IMR-90 (cell line): ENCODE results near the gene ARMC8. TPM values are rescaled to one million over a fixed set of nuclear protein-coding genes. Genes with fewer than 3 reads are reported as not detected.

Experiments
- ATAC-seq: fragments of 200-7000 bp; cut with Tn5 transposase; 2 replicates; pipeline ENCODE4 v1.9.1; 2020; ENCODE audit warnings: low read depth, mild to moderate bottlenecking, moderate library complexity
- BruUV-seq: library from RNA; stranded (reverse); fragments of 400-500 nt; replicated peaks from 2 replicates; lab custom pipeline; 2021; lab: Mats Ljungman, UMichigan
- CTCF ChIA-PET: fragments of 300-600 bp; formaldehyde crosslinking; extraction: SDS; loops from one replicate; lab custom pipeline; 2021; ENCODE audit warnings: antibody characterized with exemption; lab: Yijun Ruan, JAX
- POLR2A ChIA-PET: fragments of 300-600 bp; sonication (Branson Sonifier 250); formaldehyde crosslinking; loops from one replicate; lab custom pipeline; 2022; ENCODE audit warnings: antibody characterized with exemption; ENCODE audit not compliant: unreplicated experiment; lab: Charles Lee
- DNase-seq: peaks from one replicate; pipeline ENCODE4 v3.0.0; 2013
- H2AFZ ChIP-seq: replicated peaks from 2 replicates; pipeline ENCODE3; 2013; ENCODE audit warnings: low read length, mild to moderate bottlenecking; ENCODE audit not compliant: poor library complexity
- H2AK5ac ChIP-seq: 2 replicates; pipeline ENCODE4 v1.6.1; 2013; ENCODE audit warnings: low read depth, low read length, inconsistent platforms
- H2AK9ac ChIP-seq: replicated peaks from 2 replicates; pipeline ENCODE3; 2013; ENCODE audit warnings: mild to moderate bottlenecking, low read depth, low read length, moderate library complexity; ENCODE audit not compliant: poor library complexity
- H2BK120ac ChIP-seq: 2 replicates; pipeline ENCODE4 v1.6.1; 2013; ENCODE audit warnings: low read depth, low read length, inconsistent platforms
- H2BK15ac ChIP-seq: 3 replicates; pipeline ENCODE4 v1.6.1; 2013; ENCODE audit warnings: low read depth, low read length, inconsistent platforms
- H2BK20ac ChIP-seq: 2 replicates; pipeline ENCODE4 v1.6.1; 2013; ENCODE audit warnings: low read depth, mild to moderate bottlenecking, inconsistent platforms, low read length, moderate library complexity
- H2BK5ac ChIP-seq: 2 replicates; pipeline ENCODE4 v1.6.1; 2013; ENCODE audit warnings: mild to moderate bottlenecking, low read depth, low read length, inconsistent platforms; ENCODE audit not compliant: poor library complexity, severe bottlenecking
- H3K14ac ChIP-seq: replicated peaks from 2 replicates; pipeline ENCODE4 v1.6.1; 2013; ENCODE audit warnings: low read depth, low read length, inconsistent platforms
- H3K18ac ChIP-seq: 2 replicates; pipeline ENCODE4 v1.6.1; 2013; ENCODE audit warnings: low read depth, low read length, control low read depth
- H3K23ac ChIP-seq: 2 replicates; pipeline ENCODE4 v1.6.1; 2013; ENCODE audit warnings: low read depth, low read length, inconsistent platforms
- H3K27ac ChIP-seq: 2 replicates; pipeline ENCODE4 v1.5.1; 2013; ENCODE audit warnings: mild to moderate bottlenecking, control low read depth, low read length; ENCODE audit not compliant: insufficient read depth
- H3K27me3 ChIP-seq: 2 replicates; pipeline ENCODE4 v1.6.1; 2013; ENCODE audit warnings: low read length; ENCODE audit not compliant: control insufficient read depth, insufficient read depth
- H3K36me3 ChIP-seq: 2 replicates; pipeline ENCODE4 v1.6.1; 2013; ENCODE audit warnings: low read length, mixed read lengths; ENCODE audit not compliant: control insufficient read depth, insufficient read depth
- H3K4ac ChIP-seq: 2 replicates; pipeline ENCODE4 v1.6.1; 2013; ENCODE audit warnings: low read depth, low read length, inconsistent platforms
- H3K4me1 ChIP-seq: 2 replicates; pipeline ENCODE4 v1.6.1; 2013; ENCODE audit warnings: low read length, mixed read lengths; ENCODE audit not compliant: control insufficient read depth, insufficient read depth
- H3K4me2 ChIP-seq: 2 replicates; pipeline ENCODE4 v1.6.1; 2013; ENCODE audit warnings: low read depth, mild to moderate bottlenecking, control low read depth, low read length, moderate library complexity
- H3K4me3 ChIP-seq: 2 replicates; pipeline ENCODE4 v1.5.1; 2013; ENCODE audit warnings: low read depth, mild to moderate bottlenecking, control low read depth, low read length, moderate library complexity; ENCODE audit not compliant: insufficient read depth
- H3K56ac ChIP-seq: 2 replicates; pipeline ENCODE4 v1.6.1; 2013; ENCODE audit warnings: low read length, inconsistent platforms; ENCODE audit not compliant: insufficient read depth; ENCODE audit errors: extremely low read depth
- H3K79me1 ChIP-seq, 2 experiments: 2 replicates each; pipeline ENCODE4 v1.6.1; 2013; ENCODE audit warnings: low read length in 2 of 2, inconsistent platforms in 1 of 2, low read depth in 1 of 2
- H3K9ac ChIP-seq: 2 replicates; pipeline ENCODE4 v1.6.1; 2013; ENCODE audit warnings: low read depth, low read length, control low read depth
- H3K9me1 ChIP-seq: 2 replicates; pipeline ENCODE4 v1.6.1; 2013; ENCODE audit warnings: low read length, inconsistent platforms; ENCODE audit not compliant: insufficient read depth
- H3K9me3 ChIP-seq: 2 replicates; pipeline ENCODE4 v1.6.1; 2013; ENCODE audit warnings: low read length; ENCODE audit not compliant: control insufficient read depth, insufficient read depth
- H4K20me1 ChIP-seq: 2 replicates; pipeline ENCODE4 v1.6.1; 2013; ENCODE audit warnings: low read length, inconsistent platforms; ENCODE audit not compliant: insufficient read depth
- H4K5ac ChIP-seq: 2 replicates; pipeline ENCODE4 v1.6.1; 2013; ENCODE audit warnings: mild to moderate bottlenecking, low read depth, low read length, control low read depth
- H4K8ac ChIP-seq, 2 experiments: 2 replicates each; pipeline ENCODE4 v1.6.1; 2013; ENCODE audit warnings: low read depth in 2 of 2, low read length in 2 of 2, control low read depth in 1 of 2, inconsistent platforms in 1 of 2
- H4K91ac ChIP-seq: 2 replicates; pipeline ENCODE4 v1.6.1; 2013; ENCODE audit warnings: low read depth, low read length, inconsistent platforms; ENCODE audit not compliant: insufficient read depth
- BHLHE40 ChIP-seq: fragments of 150-350 bp; IDR thresholded peaks from 2 replicates; pipeline ENCODE4 v1.6.1; 2016; ENCODE audit warnings: mild to moderate bottlenecking, low read depth, low read length
- CEBPB ChIP-seq: IDR thresholded peaks from 2 replicates; pipeline ENCODE4 v1.6.1; 2012; ENCODE audit warnings: low read depth, low read length, improper control_type of control experiment
- CHD1 ChIP-seq: IDR thresholded peaks from 2 replicates; pipeline ENCODE4 v1.6.1; 2012; ENCODE audit warnings: low read depth, low read length, improper control_type of control experiment
- CTCF ChIP-seq: conservative IDR thresholded peaks from 2 replicates; pipeline ENCODE4 v1.5.1; 2012; ENCODE audit warnings: mild to moderate bottlenecking, low read depth, low read length, improper control_type of control experiment
- FOS ChIP-seq: fragments of 150-350 bp; IDR thresholded peaks from 2 replicates; pipeline ENCODE4 v1.6.1; 2016; ENCODE audit warnings: low read depth, low read length
- MAFK ChIP-seq: IDR thresholded peaks from 2 replicates; pipeline ENCODE4 v1.6.1; 2012; ENCODE audit warnings: low read depth, low read length, improper control_type of control experiment
- MAZ ChIP-seq: IDR thresholded peaks from 2 replicates; pipeline ENCODE4 v1.6.1; 2012; ENCODE audit warnings: low read depth, mild to moderate bottlenecking, low read length, improper control_type of control experiment, moderate library complexity, borderline replicate concordance
- MXI1 ChIP-seq: IDR thresholded peaks from 2 replicates; pipeline ENCODE4 v1.6.1; 2012; ENCODE audit warnings: low read depth, mild to moderate bottlenecking, low read length, moderate library complexity, borderline replicate concordance
- NFE2L2 ChIP-seq: fragments of 150-350 bp; IDR thresholded peaks from 2 replicates; pipeline ENCODE4 v1.6.1; 2016; ENCODE audit warnings: low read depth, mild to moderate bottlenecking, low read length
- POLR2A ChIP-seq: IDR thresholded peaks from 2 replicates; pipeline ENCODE4 v1.6.1; 2012; ENCODE audit warnings: mild to moderate bottlenecking, low read depth, low read length
- RAD21 ChIP-seq: IDR thresholded peaks from 2 replicates; pipeline ENCODE4 v1.6.1; 2012; ENCODE audit warnings: low read length, improper control_type of control experiment
- RCOR1 ChIP-seq: IDR thresholded peaks from 2 replicates; pipeline ENCODE4 v1.6.1; 2012; ENCODE audit warnings: mild to moderate bottlenecking, low read length, improper control_type of control experiment; ENCODE audit not compliant: insufficient replicate concordance
- RFX5 ChIP-seq: IDR thresholded peaks from 2 replicates; pipeline ENCODE4 v1.8.0; 2012; ENCODE audit warnings: low read depth, mild to moderate bottlenecking, low read length, moderate library complexity
- SMC3 ChIP-seq: fragments of 150-350 bp; IDR thresholded peaks from 2 replicates; pipeline ENCODE4 v1.6.1; 2016; ENCODE audit warnings: low read depth, mild to moderate bottlenecking, antibody characterized with exemption, low read length, moderate library complexity
- WGBS, 2 experiments: methylation state at CpG; one replicate each; pipeline versions ENCODE4 v1.1.5 to v1.1.7; 2013; ENCODE audit warnings: missing lambda C conversion rate in 2 of 2; ENCODE audit not compliant: insufficient read length in 1 of 2; ENCODE audit errors: extremely low coverage in 2 of 2; 5-methylcytosine and 5-hydroxymethylcytosine counted together
- dilution Hi-C: fragments of 300-500 bp; cut with HindIII; formaldehyde crosslinking; loops from one replicate; pipeline ENCODE4 v1.14.3; 2018; ENCODE audit warnings: low sequenced_read_pairs; ENCODE audit not compliant: unreplicated experiment
- in situ Hi-C: fragments of 300-500 bp; cut with MboI; formaldehyde crosslinking; loops from 3 replicates; pipeline ENCODE4 v1.14.3; 2019; ENCODE audit warnings: low sequenced_read_pairs, inconsistent platforms, mixed read lengths
- intact Hi-C: fragments of 100-400 bp; cut with micrococcal nuclease; formaldehyde crosslinking; loops from 2 replicates; pipeline ENCODE4 v1.10.0; 2022
- polyA plus RNA-seq, 3 experiments: library from polyadenylated mRNA; depleted of rRNA; stranded (reverse); fragments of >200 nt; gene quantifications; 2 replicates each; pipeline ENCODE4 v1.2.3, GENCODE V29; 2012; ENCODE audit warnings: low replicate concordance in 1 of 3
- total RNA-seq: library from RNA; depleted of rRNA; stranded (reverse); fragments of >200 nt; gene quantifications from 2 replicates; pipeline ENCODE4 v1.2.3, GENCODE V29; 2012
- TF ChIP-seq, protein P1 (sequence below): fragments of 150-350 bp; IDR thresholded peaks from 2 replicates; pipeline ENCODE4 v1.6.1; 2016; ENCODE audit warnings: low read depth, mild to moderate bottlenecking, low read length, moderate library complexity, borderline replicate concordance
- TF ChIP-seq, protein P2 (sequence below): fragments of 150-350 bp; IDR thresholded peaks from 2 replicates; pipeline ENCODE4 v1.6.1; 2017; ENCODE audit warnings: mild to moderate bottlenecking, antibody characterized with exemption, low read length, low read depth

ARMC8 gene
- total and polyA plus RNA-seq, 2 of the 4 experiments (the other 2 are of a cell fraction): 39.1 to 75.1 TPM

DNA sequence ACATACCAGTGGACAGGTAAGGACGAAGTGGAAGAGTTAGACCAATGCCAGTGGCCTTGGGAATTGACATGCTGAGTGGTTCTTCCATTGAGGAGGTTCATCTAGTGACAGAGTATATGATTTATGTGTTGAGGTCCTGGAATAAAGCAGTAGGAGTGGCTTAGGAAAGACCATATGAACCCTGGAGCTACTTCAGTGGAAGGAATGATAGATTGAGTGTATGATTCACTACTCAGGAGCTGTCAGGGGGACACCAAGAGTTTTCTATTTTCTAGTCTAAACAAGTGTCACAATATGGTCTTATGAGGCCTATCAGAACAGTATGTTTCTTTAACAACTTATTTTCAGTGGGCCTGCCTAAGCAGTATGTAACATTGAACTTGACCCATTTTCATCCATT lies 78.6 kb downstream of the ARMC8 start:
- Histone ChIP-seq H2AK5ac (no peak overlapping the region), H2AFZ (no peak overlapping the region), H3K4ac (no peak overlapping the region), H3K14ac (no peak overlapping the region), H3K56ac (no peak overlapping the region), H3K36me3 (peaks cover 9% of the 10 kb centered on the region), H2BK20ac (no peak overlapping the region), H3K27me3 (no peaks in the 10 kb centered on the region), H3K23ac (no peak overlapping the region), H4K8ac (no peak overlapping the region), H2AK9ac (no peak overlapping the region), H4K5ac (no peak overlapping the region), H3K9me3 (no peaks in the 10 kb centered on the region), H2BK15ac (no peak overlapping the region), H3K79me1 (no peaks in the 10 kb centered on the region), H3K4me1 (no peaks in the 10 kb centered on the region), H2BK5ac (no peak overlapping the region), H3K9me1 (0 out of 2 replicates have a peak, but pooled peaks cover 3% of the 10 kb centered on the region), H4K20me1 (no peaks in the 10 kb centered on the region), H3K27ac (no peak overlapping the region), H3K4me2 (no peak overlapping the region), H3K4me3 (no peak overlapping the region), H3K18ac (no peak overlapping the region), H4K91ac (no peak overlapping the region), H3K9ac (no peak overlapping the region), H2BK120ac (no peak overlapping the region)
- intact Hi-C loops: loop anchor here (5.0 kb wide), 1 partner anchor 78 kb away; the partner anchor contains the start of gene ARMC8
- ATAC-seq (no peak), DNase-seq (no peak)
- no TSS peak for BruUV-seq
- ChIA-PET CTCF (no interaction called here), POLR2A (no interaction called here)
- TF ChIP-seq, protein P1, sequence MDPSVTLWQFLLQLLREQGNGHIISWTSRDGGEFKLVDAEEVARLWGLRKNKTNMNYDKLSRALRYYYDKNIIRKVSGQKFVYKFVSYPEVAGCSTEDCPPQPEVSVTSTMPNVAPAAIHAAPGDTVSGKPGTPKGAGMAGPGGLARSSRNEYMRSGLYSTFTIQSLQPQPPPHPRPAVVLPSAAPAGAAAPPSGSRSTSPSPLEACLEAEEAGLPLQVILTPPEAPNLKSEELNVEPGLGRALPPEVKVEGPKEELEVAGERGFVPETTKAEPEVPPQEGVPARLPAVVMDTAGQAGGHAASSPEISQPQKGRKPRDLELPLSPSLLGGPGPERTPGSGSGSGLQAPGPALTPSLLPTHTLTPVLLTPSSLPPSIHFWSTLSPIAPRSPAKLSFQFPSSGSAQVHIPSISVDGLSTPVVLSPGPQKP: no peak
- TF ChIP-seq MXI1 (no peak), SMC3 (no peak), RAD21 (no peak), CTCF (no peak), NFE2L2 (no peak), RCOR1 (no peak), FOS (no peak), MAZ (no peak), RFX5 (no peak), CEBPB (no peak), CHD1 (no peak), MAFK (no peak), BHLHE40 (no peak), POLR2A (no peak)
- TF ChIP-seq, protein P2, sequence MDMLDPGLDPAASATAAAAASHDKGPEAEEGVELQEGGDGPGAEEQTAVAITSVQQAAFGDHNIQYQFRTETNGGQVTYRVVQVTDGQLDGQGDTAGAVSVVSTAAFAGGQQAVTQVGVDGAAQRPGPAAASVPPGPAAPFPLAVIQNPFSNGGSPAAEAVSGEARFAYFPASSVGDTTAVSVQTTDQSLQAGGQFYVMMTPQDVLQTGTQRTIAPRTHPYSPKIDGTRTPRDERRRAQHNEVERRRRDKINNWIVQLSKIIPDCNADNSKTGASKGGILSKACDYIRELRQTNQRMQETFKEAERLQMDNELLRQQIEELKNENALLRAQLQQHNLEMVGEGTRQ: no peak
- dilution Hi-C loops: no loop called here
- in situ Hi-C loops: no loop called here
- 100% methylated on average over 1 of the region's 1 CpG; no CpG with 5 or more reads in 1 of the 2 experiments for WGBS, 2 experiments
